Thoracic aorta (tissue), 2 donors: ENCODE measurements around the gene PTDSS2. TPM values are rescaled to one million over a fixed set of nuclear protein-coding genes. Genes with fewer than 3 reads are reported as not detected.

Experiments used
- ATAC-seq: fragments of 150-250 bp; one replicate; pipeline ENCODE4 v1.8.0; 2017; ENCODE audit warnings: low read depth; ENCODE audit not compliant: insufficient number of reproducible peaks, low FRiP score
- DNase-seq: peaks from one replicate; pipeline ENCODE4 v3.0.0-alpha.2; 2020; ENCODE audit warnings: low spot score
- H3K27ac ChIP-seq, 2 donors: fragments of 200-600 bp; sonication (generic); 1 replicate in 1 of 2; 2 replicates in 1 of 2; pipeline ENCODE4 v1.5.1; 2016; ENCODE audit warnings: mild to moderate bottlenecking in 2 of 2, moderate library complexity in 2 of 2
- H3K27me3 ChIP-seq: fragments of 200-600 bp; sonication (generic); replicated peaks from 2 replicates; pipeline ENCODE4 v1.6.0; 2016; ENCODE audit warnings: mild to moderate bottlenecking; ENCODE audit not compliant: insufficient read depth
- H3K36me3 ChIP-seq: fragments of 200-600 bp; sonication (generic); one replicate; pipeline ENCODE4 v1.5.1; 2016
- H3K4me1 ChIP-seq, 2 donors: fragments of 200-600 bp; sonication (generic); 1 replicate in 1 of 2; 2 replicates in 1 of 2; pipeline versions ENCODE4 v1.5.1 to v1.6.0; 2016; ENCODE audit warnings: low read depth in 2 of 2, mild to moderate bottlenecking in 1 of 2; ENCODE audit not compliant: control insufficient read depth in 1 of 2
- H3K4me3 ChIP-seq: fragments of 200-600 bp; sonication (generic); 2 replicates; pipeline ENCODE4 v1.5.1; 2016; ENCODE audit warnings: mild to moderate bottlenecking
- H3K9me3 ChIP-seq: fragments of 200-600 bp; sonication (generic); 2 replicates; pipeline ENCODE4 v1.5.1; 2016
- total RNA-seq, 2 donors: library from RNA; depleted of rRNA; stranded (reverse); fragments of >200 nt; gene quantifications; one replicate each; pipeline versions ENCODE4 v1.1.0 to v1.2.3, GENCODE V29; 2016
- TF ChIP-seq, protein P1 (sequence below): fragments of 200-600 bp; sonication (generic); IDR thresholded peaks from one replicate; pipeline ENCODE4 v1.5.1; 2019; ENCODE audit warnings: antibody characterized with exemption

PTDSS2 gene
- total RNA-seq, 2 donors from 2014 or later = 34.0 to 34.7 TPM

DNA sequence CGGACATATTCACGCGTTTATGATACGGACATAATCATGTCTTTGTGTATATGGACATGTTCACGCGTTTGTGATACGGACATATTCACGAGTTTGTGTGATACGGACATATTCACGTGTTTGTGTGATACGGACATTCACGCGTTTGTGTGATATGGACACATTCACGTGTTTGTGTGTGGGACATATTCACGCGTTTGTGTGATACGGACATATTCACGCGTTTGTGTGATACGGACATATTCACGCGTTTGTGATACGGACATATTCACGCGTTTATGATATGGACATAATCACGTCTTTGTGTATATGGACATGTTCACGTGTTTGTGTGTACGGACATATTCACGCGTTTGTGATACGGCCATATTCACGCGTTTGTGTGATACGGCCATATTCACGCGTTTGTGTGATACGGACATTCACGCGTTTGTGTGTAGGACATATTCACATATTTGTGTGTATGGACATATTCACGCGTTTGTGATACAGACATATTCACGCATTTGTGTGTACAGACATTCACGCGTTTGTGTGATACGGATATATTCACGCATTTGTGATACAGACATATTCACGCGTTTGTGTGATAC is 24.9 kb downstream of the PTDSS2 start:
- H3K9me3 ChIP-seq = no peaks in the 10 kb centered on the region
- H3K36me3 ChIP-seq = no peaks in the 10 kb centered on the region
- ATAC-seq = no peak
- DNase-seq = no peak
- H3K4me3 ChIP-seq = no peak overlapping the region
- H3K27ac ChIP-seq = no peak overlapping the region
- TF ChIP-seq, protein P1, sequence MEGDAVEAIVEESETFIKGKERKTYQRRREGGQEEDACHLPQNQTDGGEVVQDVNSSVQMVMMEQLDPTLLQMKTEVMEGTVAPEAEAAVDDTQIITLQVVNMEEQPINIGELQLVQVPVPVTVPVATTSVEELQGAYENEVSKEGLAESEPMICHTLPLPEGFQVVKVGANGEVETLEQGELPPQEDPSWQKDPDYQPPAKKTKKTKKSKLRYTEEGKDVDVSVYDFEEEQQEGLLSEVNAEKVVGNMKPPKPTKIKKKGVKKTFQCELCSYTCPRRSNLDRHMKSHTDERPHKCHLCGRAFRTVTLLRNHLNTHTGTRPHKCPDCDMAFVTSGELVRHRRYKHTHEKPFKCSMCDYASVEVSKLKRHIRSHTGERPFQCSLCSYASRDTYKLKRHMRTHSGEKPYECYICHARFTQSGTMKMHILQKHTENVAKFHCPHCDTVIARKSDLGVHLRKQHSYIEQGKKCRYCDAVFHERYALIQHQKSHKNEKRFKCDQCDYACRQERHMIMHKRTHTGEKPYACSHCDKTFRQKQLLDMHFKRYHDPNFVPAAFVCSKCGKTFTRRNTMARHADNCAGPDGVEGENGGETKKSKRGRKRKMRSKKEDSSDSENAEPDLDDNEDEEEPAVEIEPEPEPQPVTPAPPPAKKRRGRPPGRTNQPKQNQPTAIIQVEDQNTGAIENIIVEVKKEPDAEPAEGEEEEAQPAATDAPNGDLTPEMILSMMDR = no peak
- H3K4me1 ChIP-seq = peaks cover 8 to 13% of the 10 kb centered on the region in 2 donors
- H3K27me3 ChIP-seq = no peaks in the 10 kb centered on the region

GRCh38 chr11:475941-476340 is 25.9 kb downstream of the PTDSS2 start:
- Histone ChIP-seq H3K27me3 (no peaks in the 10 kb centered on the region), H3K4me3 (no peak overlapping the region), H3K36me3 (no peaks in the 10 kb centered on the region), H3K9me3 (no peaks in the 10 kb centered on the region), H3K4me1 (peaks cover 5 to 10% of the 10 kb centered on the region in 2 donors), H3K27ac (no peak overlapping the region)
- ATAC-seq (no peak), DNase-seq (no peak)
- TF ChIP-seq, protein P1 = no peak

DNA sequence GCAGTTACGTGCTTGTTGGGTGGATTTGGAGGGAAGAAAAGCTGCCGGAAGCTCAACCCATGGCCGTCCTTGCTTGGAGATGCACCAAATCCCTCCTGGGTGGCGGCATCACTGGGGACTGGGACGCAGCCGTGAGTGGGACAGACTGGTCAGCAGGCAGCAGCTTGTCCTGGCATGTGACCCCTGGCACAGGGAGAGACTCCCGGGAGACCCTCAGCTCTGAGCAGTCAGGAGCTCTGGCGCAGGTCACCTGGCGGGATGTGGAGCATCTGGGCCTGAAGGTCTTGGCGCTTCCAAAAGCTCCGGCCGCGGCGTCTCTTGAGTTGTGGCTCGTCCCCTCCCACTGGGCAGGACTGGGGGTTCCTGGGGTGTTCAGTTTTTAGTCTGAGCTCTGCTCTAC is 26.3 kb downstream of the PTDSS2 start:
- Histone ChIP-seq H3K36me3 (no peaks in the 10 kb centered on the region), H3K27ac (no peak overlapping the region), H3K27me3 (no peaks in the 10 kb centered on the region), H3K9me3 (no peaks in the 10 kb centered on the region), H3K4me1 (peaks cover 5 to 10% of the 10 kb centered on the region in 2 donors), H3K4me3 (no peak overlapping the region)
- TF ChIP-seq, protein P1 = no peak
- no peak for DNase-seq
- ATAC-seq = no peak

GRCh38 chr11:477052-477715 is 27.1 kb downstream of the PTDSS2 start:
- H3K9me3 ChIP-seq = no peaks in the 10 kb centered on the region
- peaks cover 5 to 10% of the 10 kb centered on the region in 2 donors for H3K4me1 ChIP-seq
- no peak for DNase-seq
- no peaks in the 10 kb centered on the region for H3K36me3 ChIP-seq
- no peak for ATAC-seq
- no peak overlapping the region for H3K4me3 ChIP-seq
- H3K27ac ChIP-seq = peak overlapping the region in 1 of 2 donors; percentile 32
- TF ChIP-seq, protein P1 = no peak
- no peaks in the 10 kb centered on the region for H3K27me3 ChIP-seq

- TF ChIP-seq, protein P1 = no peak
These were observed 29.2 kb downstream of the PTDSS2 start for GRCh38 chr11:479311-479710.

More at GRCh38 chr11:479311-479710, 29.2 kb downstream of the PTDSS2 start:
- DNase-seq (no peak), ATAC-seq (no peak)
- Histone ChIP-seq H3K4me1 (peaks cover 5 to 10% of the 10 kb centered on the region in 2 donors), H3K27me3 (no peaks in the 10 kb centered on the region), H3K9me3 (no peaks in the 10 kb centered on the region), H3K36me3 (no peaks in the 10 kb centered on the region), H3K27ac (no peak overlapping the region), H3K4me3 (no peak overlapping the region)
